Measurements from ENCODE around the gene AREL1.

AREL1 gene

DNA sequence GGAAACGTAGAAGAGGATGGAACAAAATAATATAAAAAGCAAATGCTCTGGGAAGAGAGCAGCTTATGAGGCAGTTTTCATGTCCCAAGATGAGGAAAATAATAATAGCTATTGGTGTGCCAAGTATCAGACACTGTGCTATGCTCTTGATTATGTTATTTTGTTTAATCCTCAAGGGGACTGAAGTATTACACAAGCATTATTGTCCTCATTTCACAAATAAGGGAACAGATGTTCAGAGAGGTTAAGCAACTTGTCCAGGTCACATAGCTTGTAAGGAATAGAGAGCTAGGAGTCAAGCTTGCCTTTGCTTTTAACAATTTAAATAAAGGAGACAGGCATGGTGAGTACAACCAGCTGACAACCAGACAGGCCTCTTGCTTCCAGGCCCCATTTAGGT, 73.9 kb downstream of the AREL1 start:
- H3K27ac Mint-ChIP-seq (ENCODE audit: low read depth), result no peak overlapping the region
- peaks cover 6% of the 10 kb centered on the region for H3K4me1 Mint-ChIP-seq
- H3K36me3 Mint-ChIP-seq (ENCODE audit: insufficient read depth), result no peaks in the 10 kb centered on the region
- DNase-seq (ENCODE audit: low spot score in 2 of 2), result no peak
- no peak overlapping the region for H3K4me3 Mint-ChIP-seq
- H3K27me3 Mint-ChIP-seq, result no peaks in the 10 kb centered on the region
- ATAC-seq (replicated peaks; ENCODE audit: extremely low read depth, poor library complexity, severe bottlenecking), result no peak
- no peaks in the 10 kb centered on the region for H3K9me3 Mint-ChIP-seq

DNA sequence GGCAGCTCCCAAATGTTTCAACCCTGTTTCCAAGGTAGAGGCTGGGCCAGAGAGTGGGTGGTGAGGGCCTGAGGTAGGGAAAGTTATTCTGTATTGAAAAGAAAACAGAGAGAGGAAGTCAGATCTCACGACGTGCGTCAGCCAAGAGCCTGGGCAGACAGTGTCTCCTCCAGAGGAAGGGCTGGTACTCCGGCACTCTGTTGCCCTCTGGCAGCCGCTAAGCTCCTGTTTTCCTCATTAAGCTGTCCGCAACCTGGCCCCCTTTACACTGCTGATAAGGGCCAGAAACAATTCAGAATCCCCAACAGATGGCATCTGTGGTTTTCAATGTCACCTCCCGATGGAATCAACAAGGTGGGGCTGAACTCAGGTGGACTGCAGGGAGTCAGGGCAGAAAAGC, 74.8 kb downstream of the AREL1 start:
- no peaks in the 10 kb centered on the region for H3K36me3 Mint-ChIP-seq (ENCODE audit: insufficient read depth)
- no peak overlapping the region for H3K4me3 Mint-ChIP-seq
- H3K9me3 Mint-ChIP-seq, result no peaks in the 10 kb centered on the region
- peaks cover 6% of the 10 kb centered on the region for H3K4me1 Mint-ChIP-seq
- ATAC-seq (replicated peaks; ENCODE audit: extremely low read depth, poor library complexity, severe bottlenecking) (no peak), DNase-seq (ENCODE audit: low spot score in 2 of 2) (no peak)
- H3K27ac Mint-ChIP-seq (ENCODE audit: low read depth), result no peak overlapping the region
- H3K27me3 Mint-ChIP-seq, result no peaks in the 10 kb centered on the region

DNA sequence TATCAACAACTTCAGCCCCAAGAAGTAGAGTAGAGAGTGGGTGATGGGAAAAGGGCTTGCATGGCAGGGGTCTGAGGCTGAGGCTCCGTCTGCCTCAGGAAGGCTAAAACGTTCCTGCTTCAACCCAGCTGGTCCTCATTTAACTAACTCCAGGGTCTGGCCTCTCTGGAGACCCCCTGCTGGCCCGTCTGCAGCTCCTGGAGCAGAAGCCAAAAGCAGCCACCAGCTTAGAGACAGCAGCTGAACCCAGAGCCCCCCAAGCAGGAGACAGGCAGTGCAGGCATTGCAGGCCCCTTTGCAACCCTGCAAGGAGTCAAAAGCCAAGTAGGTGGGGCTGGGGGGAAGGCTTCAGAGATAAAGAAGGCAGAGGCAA, 75.7 kb downstream of the AREL1 start:
- Mint-ChIP-seq H3K27me3 (no peaks in the 10 kb centered on the region), H3K36me3 (ENCODE audit: insufficient read depth) (no peaks in the 10 kb centered on the region), H3K4me1 (peaks cover 6% of the 10 kb centered on the region), H3K27ac (ENCODE audit: low read depth) (no peak overlapping the region), H3K9me3 (no peaks in the 10 kb centered on the region), H3K4me3 (no peak overlapping the region)
- ATAC-seq (replicated peaks; ENCODE audit: extremely low read depth, poor library complexity, severe bottlenecking), result no peak
- no peak for DNase-seq (ENCODE audit: low spot score in 2 of 2)

DNA sequence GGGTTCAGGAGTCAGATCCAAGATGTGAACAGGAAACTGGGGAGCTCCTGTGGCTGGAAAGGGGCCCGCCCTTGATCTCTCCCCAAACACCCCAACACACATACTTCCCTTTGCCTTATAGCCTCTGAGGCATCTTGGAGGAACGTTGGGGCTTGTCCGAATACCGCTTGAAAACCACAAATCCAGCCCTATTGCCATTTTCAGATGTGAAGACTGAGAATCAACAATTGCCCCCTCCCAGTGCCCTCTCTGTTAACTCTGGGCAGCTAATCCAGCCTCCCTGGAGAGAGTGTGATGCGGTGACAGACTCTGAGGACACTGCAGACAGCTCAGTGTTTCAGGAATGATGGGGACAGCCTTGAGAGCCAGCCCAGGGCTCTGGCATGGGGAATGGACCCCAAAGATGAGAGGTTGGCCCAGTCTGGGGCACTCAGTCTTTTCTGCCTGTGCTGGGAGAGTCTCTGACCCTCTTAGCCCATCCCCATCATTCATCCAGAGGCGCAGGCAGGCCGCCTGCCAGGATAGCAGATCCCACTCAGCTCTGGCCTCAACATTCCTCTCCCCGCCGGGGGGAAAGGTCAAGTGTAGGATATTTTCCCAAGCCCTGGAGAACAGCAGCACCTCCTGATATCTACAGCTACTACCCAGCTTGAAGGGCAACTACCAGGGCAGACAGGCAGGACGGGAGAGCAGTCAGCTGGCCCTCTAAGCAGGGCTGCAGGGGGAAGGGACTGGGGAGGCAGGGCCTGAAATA, 76.3 kb downstream of the AREL1 start:
- no peaks in the 10 kb centered on the region for H3K36me3 Mint-ChIP-seq (ENCODE audit: insufficient read depth)
- no peaks in the 10 kb centered on the region for H3K9me3 Mint-ChIP-seq
- peaks cover 6% of the 10 kb centered on the region for H3K4me1 Mint-ChIP-seq
- H3K4me3 Mint-ChIP-seq, result no peak overlapping the region
- no peak for ATAC-seq (replicated peaks; ENCODE audit: extremely low read depth, poor library complexity, severe bottlenecking)
- no peak overlapping the region for H3K27ac Mint-ChIP-seq (ENCODE audit: low read depth)
- H3K27me3 Mint-ChIP-seq, result no peaks in the 10 kb centered on the region
- DNase-seq (ENCODE audit: low spot score in 2 of 2), result no peak

DNA sequence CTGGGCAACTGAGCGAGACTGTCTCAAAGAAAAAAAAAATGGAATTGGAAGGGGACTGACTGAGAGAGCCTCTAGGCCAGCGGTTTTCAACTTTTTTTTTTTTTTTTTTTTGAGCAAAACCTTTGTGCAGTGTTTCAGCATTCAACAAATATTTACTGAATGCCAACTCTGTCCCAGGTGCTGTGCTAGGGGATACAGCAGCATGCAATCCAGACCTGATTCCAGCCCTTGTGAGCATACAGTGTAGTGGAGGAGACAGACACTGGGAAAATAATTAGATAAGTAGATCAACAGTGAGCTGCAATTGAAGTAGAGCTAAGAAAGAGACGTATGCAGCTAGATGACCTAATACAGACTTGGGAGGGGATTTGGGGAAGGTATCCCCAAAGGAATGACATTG, 77.0 kb downstream of the AREL1 start:
- DNase-seq (ENCODE audit: low spot score in 2 of 2) (no peak), ATAC-seq (replicated peaks; ENCODE audit: extremely low read depth, poor library complexity, severe bottlenecking) (no peak)
- H3K4me1 Mint-ChIP-seq, result peaks cover 6% of the 10 kb centered on the region
- no peaks in the 10 kb centered on the region for H3K9me3 Mint-ChIP-seq
- H3K27ac Mint-ChIP-seq (ENCODE audit: low read depth), result no peak overlapping the region
- H3K36me3 Mint-ChIP-seq (ENCODE audit: insufficient read depth), result no peaks in the 10 kb centered on the region
- no peaks in the 10 kb centered on the region for H3K27me3 Mint-ChIP-seq
- H3K4me3 Mint-ChIP-seq, result no peak overlapping the region

DNA sequence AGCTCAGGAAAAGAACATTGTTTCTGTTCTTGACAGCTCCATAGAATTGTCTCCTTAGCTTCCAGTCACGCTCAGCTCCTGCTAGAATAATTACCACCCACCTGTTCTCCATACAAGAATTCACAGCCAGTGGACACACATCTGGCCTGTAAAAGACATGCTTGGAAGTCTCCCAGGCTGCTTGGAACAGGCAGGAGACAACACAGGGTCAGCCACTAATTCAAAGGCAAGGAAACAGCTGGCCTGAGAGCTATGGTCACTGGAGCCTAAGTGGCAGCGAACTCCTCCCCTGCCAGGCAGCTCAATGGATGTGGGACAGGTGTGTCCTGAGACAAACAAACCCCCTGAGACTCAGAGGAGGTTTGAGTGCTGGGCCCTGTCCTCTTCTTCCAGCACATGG, 77.9 kb downstream of the AREL1 start:
- Mint-ChIP-seq H3K9me3 (no peaks in the 10 kb centered on the region), H3K4me3 (no peak overlapping the region), H3K4me1 (peaks cover 6% of the 10 kb centered on the region), H3K36me3 (ENCODE audit: insufficient read depth) (no peaks in the 10 kb centered on the region), H3K27me3 (no peaks in the 10 kb centered on the region), H3K27ac (ENCODE audit: low read depth) (no peak overlapping the region)
- DNase-seq (ENCODE audit: low spot score in 2 of 2) (no peak), ATAC-seq (replicated peaks; ENCODE audit: extremely low read depth, poor library complexity, severe bottlenecking) (no peak)

DNA sequence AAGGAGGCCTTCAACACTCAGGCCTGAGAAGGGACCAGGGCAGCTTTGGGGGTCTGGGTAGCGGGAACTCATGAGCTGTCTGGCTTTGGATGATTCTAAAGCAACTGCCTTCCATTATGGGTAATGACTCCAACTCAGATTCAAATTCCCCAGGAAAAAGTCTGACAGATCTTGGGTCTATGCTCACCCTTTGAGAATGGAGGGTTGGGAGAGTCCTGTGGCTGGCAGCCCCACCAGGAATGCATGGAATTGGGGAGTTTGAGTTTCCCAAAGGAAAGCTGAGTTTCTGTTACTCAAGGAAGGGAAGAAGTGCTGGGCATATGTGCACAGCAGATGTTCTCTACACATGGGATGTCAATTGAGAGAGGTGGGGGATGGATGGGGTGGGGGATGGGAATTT, 78.4 kb downstream of the AREL1 start:
- ATAC-seq (replicated peaks; ENCODE audit: extremely low read depth, poor library complexity, severe bottlenecking) (no peak), DNase-seq (ENCODE audit: low spot score in 2 of 2) (no peak)
- Mint-ChIP-seq H3K9me3 (no peaks in the 10 kb centered on the region), H3K27ac (ENCODE audit: low read depth) (no peak overlapping the region), H3K36me3 (ENCODE audit: insufficient read depth) (no peaks in the 10 kb centered on the region), H3K4me3 (no peak overlapping the region), H3K4me1 (peaks cover 6% of the 10 kb centered on the region), H3K27me3 (no peaks in the 10 kb centered on the region)

DNA sequence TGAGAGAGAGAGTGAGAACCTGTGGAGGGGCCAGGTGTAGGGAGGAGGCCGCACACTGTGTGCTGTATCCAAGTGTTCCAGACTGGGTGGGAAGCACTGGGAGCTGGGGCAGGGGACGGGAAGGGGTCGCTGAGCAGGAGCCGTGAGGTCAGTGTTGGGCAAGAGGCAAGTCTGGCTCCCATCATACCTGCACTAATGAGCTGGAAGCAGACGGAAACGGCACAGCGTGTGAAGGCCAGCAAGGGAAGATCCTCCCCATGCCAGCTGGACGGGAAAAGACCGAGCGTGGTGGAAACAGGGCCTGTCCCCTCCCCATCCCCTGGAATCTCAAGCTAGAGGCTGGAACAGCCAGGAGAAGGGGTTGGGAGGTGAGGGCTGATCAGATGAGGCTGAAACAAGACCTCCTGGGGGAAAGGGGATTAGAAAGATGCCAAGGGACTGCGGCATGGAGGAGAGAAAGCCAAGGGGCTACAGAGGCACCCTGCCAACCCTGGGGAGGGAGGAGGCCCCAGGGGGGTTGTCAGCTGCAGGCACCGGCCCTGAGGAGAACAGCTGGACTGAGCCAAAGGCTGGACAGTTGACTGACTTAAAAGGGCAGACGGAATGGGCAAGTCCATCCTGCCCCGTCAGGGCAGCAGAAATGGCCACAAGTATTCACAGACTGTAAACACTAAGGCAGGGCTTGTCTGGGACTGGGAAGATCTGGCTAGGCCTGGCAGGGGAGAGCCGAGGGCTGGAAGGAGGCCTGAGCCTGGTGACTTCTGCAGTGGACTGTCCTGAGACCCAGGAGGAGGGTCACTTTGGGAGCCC, 81.8 kb downstream of the AREL1 start:
- Mint-ChIP-seq H3K9me3 (no peaks in the 10 kb centered on the region), H3K27me3 (no peaks in the 10 kb centered on the region), H3K27ac (ENCODE audit: low read depth) (no peak overlapping the region), H3K36me3 (ENCODE audit: insufficient read depth) (no peaks in the 10 kb centered on the region), H3K4me3 (no peak overlapping the region), H3K4me1 (no peaks in the 10 kb centered on the region)
- ATAC-seq (replicated peaks; ENCODE audit: extremely low read depth, poor library complexity, severe bottlenecking) (no peak), DNase-seq (ENCODE audit: low spot score in 2 of 2) (no peak)

DNA sequence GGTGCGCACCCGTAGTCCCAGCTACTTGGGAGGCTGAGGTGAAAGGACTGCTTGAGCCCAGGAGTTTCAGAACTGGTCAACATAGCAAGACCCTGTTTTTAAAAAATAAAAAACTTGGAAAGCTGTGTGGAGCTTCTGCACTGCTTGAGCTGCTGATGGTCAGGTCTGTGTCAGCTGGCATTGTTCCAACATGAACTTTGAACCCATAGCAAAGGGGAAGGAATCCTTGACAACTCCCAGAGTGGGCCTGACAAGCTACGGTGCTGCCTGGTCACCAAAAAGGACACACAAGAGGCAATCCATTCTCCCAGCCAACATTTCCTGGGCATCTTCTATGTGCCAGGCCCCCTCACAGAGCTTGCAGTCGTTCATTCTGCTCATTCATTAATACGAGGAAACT, 84.5 kb downstream of the AREL1 start:
- H3K27me3 Mint-ChIP-seq, result no peaks in the 10 kb centered on the region
- no peaks in the 10 kb centered on the region for H3K9me3 Mint-ChIP-seq
- H3K27ac Mint-ChIP-seq (ENCODE audit: low read depth), result no peak overlapping the region
- H3K4me3 Mint-ChIP-seq, result no peak overlapping the region
- ATAC-seq (replicated peaks; ENCODE audit: extremely low read depth, poor library complexity, severe bottlenecking) (no peak), DNase-seq (ENCODE audit: low spot score in 2 of 2) (no peak)
- H3K4me1 Mint-ChIP-seq, result peaks cover 9% of the 10 kb centered on the region
- no peaks in the 10 kb centered on the region for H3K36me3 Mint-ChIP-seq (ENCODE audit: insufficient read depth)

DNA sequence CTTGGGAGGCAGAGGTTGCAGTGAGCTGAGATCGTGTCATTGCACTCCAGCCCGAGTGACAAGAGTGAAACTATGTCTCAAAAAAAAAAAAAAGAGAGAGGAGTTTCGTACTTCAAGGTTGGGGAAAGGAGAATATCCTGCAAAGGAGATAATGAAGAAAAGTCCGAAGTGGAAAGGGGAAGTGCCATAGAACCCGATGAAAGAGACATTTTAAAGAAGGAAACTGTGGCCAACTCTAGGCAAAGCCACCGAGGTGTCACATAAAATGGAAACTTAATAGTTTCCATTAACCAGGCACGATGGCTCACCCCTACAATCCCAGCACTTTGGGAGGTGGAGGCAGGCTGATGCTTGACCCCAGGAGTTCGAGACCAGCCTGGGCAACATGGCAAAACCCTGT, 85.8 kb downstream of the AREL1 start:
- no peak overlapping the region for H3K4me3 Mint-ChIP-seq
- peak overlapping the region; percentile 32 for H3K27ac Mint-ChIP-seq (ENCODE audit: low read depth)

DNA sequence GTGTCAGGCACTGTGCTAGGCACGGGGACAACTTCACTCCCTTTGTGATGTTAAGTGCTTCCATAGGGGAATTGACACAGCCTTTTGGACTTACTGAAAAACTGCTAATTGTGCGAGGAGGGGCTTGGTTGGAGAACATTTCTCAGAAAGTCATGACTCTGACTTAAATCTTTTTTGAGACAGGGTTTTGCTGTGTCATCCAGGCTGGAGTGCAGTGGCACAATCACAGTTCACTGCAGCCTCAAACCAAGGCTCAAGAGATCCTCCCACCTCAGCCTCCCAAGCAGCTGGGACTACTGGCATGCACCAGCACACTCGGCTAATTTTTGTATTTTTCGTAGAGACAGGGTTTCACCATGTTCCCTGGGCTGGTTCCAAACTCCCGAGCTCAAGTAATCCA, 90.6 kb downstream of the AREL1 start:
- H3K9me3 Mint-ChIP-seq, result no peaks in the 10 kb centered on the region
- ATAC-seq (replicated peaks; ENCODE audit: extremely low read depth, poor library complexity, severe bottlenecking) (no peak), DNase-seq (ENCODE audit: low spot score in 2 of 2) (no peak)
- H3K27me3 Mint-ChIP-seq, result no peaks in the 10 kb centered on the region
- H3K4me1 Mint-ChIP-seq, result peaks cover 58% of the 10 kb centered on the region
- no peak overlapping the region for H3K4me3 Mint-ChIP-seq
- no peak overlapping the region for H3K27ac Mint-ChIP-seq (ENCODE audit: low read depth)
- H3K36me3 Mint-ChIP-seq (ENCODE audit: insufficient read depth), result peaks cover 21% of the 10 kb centered on the region

More for the DNA sequence above, 85.8 kb downstream of the AREL1 start:
- DNase-seq (ENCODE audit: low spot score in 2 of 2), result no peak
- Mint-ChIP-seq H3K27me3 (no peaks in the 10 kb centered on the region), H3K36me3 (ENCODE audit: insufficient read depth) (no peaks in the 10 kb centered on the region), H3K9me3 (no peaks in the 10 kb centered on the region), H3K4me1 (peaks cover 10% of the 10 kb centered on the region)
- no peak for ATAC-seq (replicated peaks; ENCODE audit: extremely low read depth, poor library complexity, severe bottlenecking)

DNA sequence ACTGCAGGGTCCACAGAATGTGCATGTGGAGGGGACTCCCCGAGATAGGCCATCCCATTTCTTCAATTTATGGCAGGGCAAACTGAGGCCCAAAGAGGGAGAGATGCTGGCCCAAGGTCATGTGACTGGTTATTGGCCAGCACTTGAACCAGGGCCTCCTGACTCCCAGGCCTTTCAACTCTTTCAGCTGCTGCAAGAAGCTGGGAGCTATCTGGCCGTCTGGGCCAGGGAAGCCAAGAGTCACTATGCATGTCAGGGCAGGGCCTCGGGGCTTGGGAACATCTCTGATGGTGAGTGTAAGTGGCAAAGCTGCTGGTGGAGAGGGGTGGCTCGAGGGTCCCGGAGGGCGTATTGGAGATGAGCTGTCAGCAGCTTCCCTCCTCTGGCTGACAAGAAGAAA, 91.3 kb downstream of the AREL1 start:
- peaks cover 21% of the 10 kb centered on the region for H3K36me3 Mint-ChIP-seq (ENCODE audit: insufficient read depth)
- no peak overlapping the region for H3K4me3 Mint-ChIP-seq
- H3K9me3 Mint-ChIP-seq, result no peaks in the 10 kb centered on the region
- H3K27ac Mint-ChIP-seq (ENCODE audit: low read depth), result no peak overlapping the region
- no peaks in the 10 kb centered on the region for H3K27me3 Mint-ChIP-seq
- H3K4me1 Mint-ChIP-seq, result peaks cover 61% of the 10 kb centered on the region
- no peak for DNase-seq (ENCODE audit: low spot score in 2 of 2)
- no peak for ATAC-seq (replicated peaks; ENCODE audit: extremely low read depth, poor library complexity, severe bottlenecking)

DNA sequence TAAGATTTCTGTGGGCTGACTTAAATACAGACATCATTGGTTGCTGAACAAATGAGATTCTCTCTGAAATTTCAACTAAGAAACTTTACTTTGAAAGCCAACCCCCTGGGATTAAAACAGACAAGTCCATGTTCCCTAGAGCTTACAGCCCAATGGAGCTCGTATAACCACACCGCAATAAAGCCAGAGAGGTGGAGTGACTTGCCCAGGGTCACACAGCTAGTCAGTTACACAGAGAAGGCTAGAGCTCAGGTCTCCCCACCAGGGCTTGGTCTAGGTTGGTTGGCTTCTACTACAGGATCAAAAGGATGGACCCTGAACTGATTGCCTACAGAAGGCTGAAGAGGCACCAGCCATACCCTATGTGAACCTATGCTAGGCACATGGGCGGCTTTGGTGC, 92.0 kb downstream of the AREL1 start:
- Mint-ChIP-seq H3K4me3 (peak overlapping the region; percentile 70), H3K27me3 (no peaks in the 10 kb centered on the region), H3K4me1 (peaks cover 67% of the 10 kb centered on the region), H3K27ac (ENCODE audit: low read depth) (peak overlapping the region; percentile 66), H3K9me3 (no peaks in the 10 kb centered on the region), H3K36me3 (ENCODE audit: insufficient read depth) (peaks cover 21% of the 10 kb centered on the region)
- no peak for ATAC-seq (replicated peaks; ENCODE audit: extremely low read depth, poor library complexity, severe bottlenecking)
- DNase-seq (ENCODE audit: low spot score in 2 of 2), result no peak

Measured in central memory CD8-positive, alpha-beta T cell (primary cell).